ENCODE data around the gene INSIG2.
"Not testable (repeated sequence)": the region's sequence is repeated elsewhere in the genome, so short reads cannot be mapped to it uniquely, and the experiment has no call there.

The INSIG2 gene

GRCh38 chr2:118061135-118061955 lies 26.9 kb upstream of the INSIG2 start:
- no peak for DNase-seq

- no peak for DNase-seq
Measured at GRCh38 chr2:118062048-118062447, 26.2 kb upstream of the INSIG2 start.

GRCh38 chr2:118062669-118063068 lies 25.6 kb upstream of the INSIG2 start:
- DNase-seq = no peak

- DNase-seq = no peak
Measured at GRCh38 chr2:118065015-118065706, 23.1 kb upstream of the INSIG2 start.

GRCh38 chr2:118065921-118066511 lies 22.3 kb upstream of the INSIG2 start:
- no peak for DNase-seq

- no peak for DNase-seq
Measured at GRCh38 chr2:118077636-118078247, 10.5 kb upstream of the INSIG2 start.

GRCh38 chr2:118078734-118079133 lies 9.5 kb upstream of the INSIG2 start:
- no peak for DNase-seq

- no peak for DNase-seq
Measured at GRCh38 chr2:118084491-118085089, 3.7 kb upstream of the INSIG2 start.

GRCh38 chr2:118085173-118086023 lies 2.9 kb upstream of the INSIG2 start:
- DNase-seq = no peak

GRCh38 chr2:118086024-118086633 lies 2.1 kb upstream of the INSIG2 start:
- DNase-seq = no peak

GRCh38 chr2:118089139-118089800 lies 999 bp downstream of the INSIG2 start:
- DNase-seq = peak; percentile 46

- no peak for DNase-seq
Measured at GRCh38 chr2:118090387-118091139, 2.3 kb downstream of the INSIG2 start.

- DNase-seq = no peak
Measured at GRCh38 chr2:118091140-118091478, 2.8 kb downstream of the INSIG2 start.

- no peak for DNase-seq
Measured at GRCh38 chr2:118091631-118092030, 3.4 kb downstream of the INSIG2 start.

GRCh38 chr2:118094102-118094501 lies 5.8 kb downstream of the INSIG2 start:
- DNase-seq = not testable (repeated sequence)

- DNase-seq = no peak
Measured at GRCh38 chr2:118094503-118094902, 6.2 kb downstream of the INSIG2 start.

- DNase-seq = no peak
Measured at GRCh38 chr2:118095610-118096009, 7.3 kb downstream of the INSIG2 start.

- DNase-seq = no peak
Measured at GRCh38 chr2:118097657-118098056, 9.4 kb downstream of the INSIG2 start.

GRCh38 chr2:118098307-118099030 lies 10.2 kb downstream of the INSIG2 start:
- DNase-seq = no peak

All from activated CD4-positive, alpha-beta T cell treated with anti-CD3 and anti-CD28 coated beads for 48 hours (primary cell).